Measurements from ENCODE around the gene PIGP.

The PIGP gene

GRCh38 chr21:37026499-37026898 is 46.4 kb downstream of the PIGP start:
- no peak overlapping the region for H3K27ac ChIP-seq
- TF ChIP-seq ZFX (IDR thresholded peaks at IDR 0.05; ENCODE audit: borderline replicate concordance) = no peak
- no peak for TF ChIP-seq CTCF (IDR thresholded peaks at IDR 0.05)

- no peak overlapping the region for H3K27ac ChIP-seq
- no peak for TF ChIP-seq CTCF (IDR thresholded peaks at IDR 0.05)
- no peak for TF ChIP-seq ZFX (IDR thresholded peaks at IDR 0.05; ENCODE audit: borderline replicate concordance)
Observed at GRCh38 chr21:37017951-37018679, 54.8 kb downstream of the PIGP start.
